Activated CD4-positive, alpha-beta T cell treated with anti-CD3 and anti-CD28 coated beads, Interleukin-2, amount 10 ng/mL, durations not matched to agents 24 days and 14 days (primary cell): ENCODE results near the gene WIPF1. TPM values are rescaled to one million over a fixed set of nuclear protein-coding genes. Genes with fewer than 3 reads are reported as not detected.

ENCODE experiments used
- DNase-seq: peaks from one replicate; pipeline ENCODE4 v3.0.0; 2022
- H3K27ac Mint-ChIP-seq: one replicate; pipeline ENCODE4 v1.8.0; 2022; ENCODE audit warnings: mild to moderate bottlenecking, mixed read lengths
- H3K27me3 Mint-ChIP-seq: one replicate; pipeline ENCODE4 v1.8.0; 2022; ENCODE audit warnings: mixed read lengths
- H3K36me3 Mint-ChIP-seq: one replicate; pipeline ENCODE4 v1.8.0; 2022; ENCODE audit warnings: low read depth, mild to moderate bottlenecking, mixed read lengths
- H3K4me1 Mint-ChIP-seq: one replicate; pipeline ENCODE4 v1.8.0; 2021; ENCODE audit warnings: mixed read lengths
- H3K4me3 Mint-ChIP-seq: one replicate; pipeline ENCODE4 v1.8.0; 2022; ENCODE audit warnings: mild to moderate bottlenecking, moderate library complexity, mixed read lengths
- H3K9me3 Mint-ChIP-seq: one replicate; pipeline ENCODE4 v1.8.0; 2021; ENCODE audit warnings: mixed read lengths
- intact Hi-C: fragments of 100-400 bp; cut with micrococcal nuclease; formaldehyde crosslinking; loops from one replicate; pipeline ENCODE4 v1.15.1; 2023
- total RNA-seq: library from RNA; stranded (reverse); gene quantifications from 2 replicates; pipeline ENCODE4 v1.2.3, GENCODE V29; 2022

The WIPF1 gene
- total RNA-seq, 1 donor from 2014 or later, result 280 TPM

DNA sequence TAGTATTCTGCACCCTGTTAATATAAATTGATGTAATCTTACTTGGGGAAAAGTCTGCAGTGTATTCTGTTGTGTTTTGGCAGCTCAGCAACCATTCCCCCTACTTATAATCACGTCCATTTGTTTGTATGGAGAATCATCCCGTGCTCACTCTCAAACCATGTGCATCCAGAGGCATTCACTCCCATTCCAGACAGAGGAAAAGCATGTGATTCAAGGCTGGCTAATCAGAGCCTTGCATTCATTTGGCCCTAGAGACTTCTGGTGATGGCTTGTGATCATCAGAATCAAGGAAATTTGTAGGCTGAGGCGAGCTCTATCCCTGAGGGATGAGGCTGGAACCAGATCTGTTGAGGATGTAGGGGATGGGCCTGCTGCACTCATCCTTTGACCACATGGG, 5.1 kb upstream of the WIPF1 start:
- Mint-ChIP-seq H3K9me3 (no peaks in the 10 kb centered on the region), H3K27me3 (no peaks in the 10 kb centered on the region), H3K27ac (peak overlapping the region; percentile 81), H3K36me3 (peaks cover 27% of the 10 kb centered on the region), H3K4me3 (no peak overlapping the region), H3K4me1 (peaks cover 76% of the 10 kb centered on the region)
- no peak for DNase-seq
- intact Hi-C loops, result loop anchor here (1.0 to 10.0 kb wide), 5 partner anchors 9 to 232 kb away; no protein-coding TSS in a partner anchor

DNA sequence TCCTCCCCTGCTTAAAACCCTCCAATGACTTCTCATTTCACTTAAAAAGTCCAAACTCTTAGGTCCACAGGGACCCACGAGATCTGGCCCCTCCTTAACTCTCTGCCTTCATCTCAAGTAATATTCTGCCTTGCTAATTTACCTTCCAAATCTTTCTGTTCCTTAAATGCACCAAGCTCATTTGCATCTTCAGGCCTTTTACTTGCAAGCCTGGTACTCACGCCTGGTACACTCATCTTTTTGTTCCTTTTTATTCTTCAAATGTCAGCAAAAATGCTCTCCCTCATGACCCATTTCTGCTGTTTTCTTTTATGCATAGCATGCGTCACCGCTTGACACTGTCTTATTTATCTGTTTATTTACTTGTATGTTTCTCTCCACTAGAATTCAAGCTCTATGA, 2.7 kb upstream of the WIPF1 start:
- peak overlapping the region; percentile 45 for H3K4me3 Mint-ChIP-seq
- intact Hi-C loops, result loop anchor here (10.0 kb wide), 1 partner anchor 234 kb away; no protein-coding TSS in a partner anchor
- H3K27ac Mint-ChIP-seq, result peak overlapping the region; percentile 94
- no peaks in the 10 kb centered on the region for H3K27me3 Mint-ChIP-seq
- no peak for DNase-seq
- peaks cover 59% of the 10 kb centered on the region for H3K4me1 Mint-ChIP-seq
- no peaks in the 10 kb centered on the region for H3K9me3 Mint-ChIP-seq
- H3K36me3 Mint-ChIP-seq, result peaks cover 31% of the 10 kb centered on the region

DNA sequence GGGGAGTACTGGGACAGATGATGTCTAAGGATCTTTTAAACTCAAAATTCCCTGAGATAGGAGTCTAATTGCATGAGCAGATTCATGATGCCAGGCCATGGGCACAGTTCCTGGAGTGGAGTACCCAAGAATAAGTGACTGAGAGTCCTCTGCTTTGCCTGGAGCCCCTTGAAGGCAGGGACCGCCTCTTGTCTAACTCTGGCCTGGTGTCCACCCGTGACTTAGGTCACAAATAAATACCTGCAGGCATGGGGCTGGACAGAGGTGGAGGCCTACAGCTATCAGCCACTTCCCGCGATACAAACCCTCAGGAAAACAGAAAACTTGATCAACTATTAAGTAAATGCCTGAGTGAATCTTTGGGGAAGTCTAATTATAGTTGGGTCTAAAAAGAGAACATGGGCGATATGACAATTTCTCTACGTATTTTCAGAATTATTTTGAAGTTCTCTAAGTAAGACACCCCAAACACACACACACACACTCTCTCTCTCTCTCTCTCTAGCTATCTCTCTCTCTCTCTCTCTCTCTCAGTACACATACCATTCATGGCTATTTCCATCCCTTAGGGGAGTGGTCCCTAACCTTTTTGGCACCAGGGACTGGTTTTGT, 1.8 kb upstream of the WIPF1 start:
- intact Hi-C loops, result loop anchor here (10.0 kb wide), 1 partner anchor 565 kb away; the partner anchor contains the start of gene ATF2
- peaks cover 55% of the 10 kb centered on the region for H3K4me1 Mint-ChIP-seq

DNA sequence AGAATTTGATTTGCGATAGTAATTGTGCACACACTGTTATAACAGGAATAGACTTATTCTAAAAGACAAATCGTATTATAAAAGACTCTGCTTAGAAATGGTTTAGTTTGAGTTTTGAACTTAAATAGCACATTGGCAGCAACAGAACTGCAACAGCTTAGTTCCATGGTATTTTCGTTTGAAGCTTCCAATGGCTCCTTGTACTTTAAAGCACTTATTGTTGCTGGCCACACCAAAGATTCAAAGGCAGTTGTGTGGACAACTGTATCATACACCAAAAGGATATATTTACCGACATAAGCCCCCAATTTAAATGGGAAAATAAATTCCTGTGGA, 627 bp downstream of the WIPF1 start:
- Mint-ChIP-seq H3K4me3 (peak overlapping the region; percentile 84), H3K4me1 (peaks cover 52% of the 10 kb centered on the region), H3K9me3 (no peaks in the 10 kb centered on the region), H3K36me3 (peaks cover 44% of the 10 kb centered on the region), H3K27ac (peak overlapping the region; percentile 94), H3K27me3 (no peaks in the 10 kb centered on the region)
- DNase-seq, result no peak
- intact Hi-C loops, result loop anchor here (1.0 to 10.0 kb wide), 5 partner anchors 11 to 568 kb away; partner anchors contain the start of genes ATF2 and GPR155

More for the DNA sequence above, 1.8 kb upstream of the WIPF1 start:
- no peak for DNase-seq
- no peaks in the 10 kb centered on the region for H3K9me3 Mint-ChIP-seq
- peaks cover 38% of the 10 kb centered on the region for H3K36me3 Mint-ChIP-seq
- H3K27me3 Mint-ChIP-seq, result no peaks in the 10 kb centered on the region
- peak overlapping the region; percentile 94 for H3K27ac Mint-ChIP-seq
- H3K4me3 Mint-ChIP-seq, result peak overlapping the region; percentile 84

DNA sequence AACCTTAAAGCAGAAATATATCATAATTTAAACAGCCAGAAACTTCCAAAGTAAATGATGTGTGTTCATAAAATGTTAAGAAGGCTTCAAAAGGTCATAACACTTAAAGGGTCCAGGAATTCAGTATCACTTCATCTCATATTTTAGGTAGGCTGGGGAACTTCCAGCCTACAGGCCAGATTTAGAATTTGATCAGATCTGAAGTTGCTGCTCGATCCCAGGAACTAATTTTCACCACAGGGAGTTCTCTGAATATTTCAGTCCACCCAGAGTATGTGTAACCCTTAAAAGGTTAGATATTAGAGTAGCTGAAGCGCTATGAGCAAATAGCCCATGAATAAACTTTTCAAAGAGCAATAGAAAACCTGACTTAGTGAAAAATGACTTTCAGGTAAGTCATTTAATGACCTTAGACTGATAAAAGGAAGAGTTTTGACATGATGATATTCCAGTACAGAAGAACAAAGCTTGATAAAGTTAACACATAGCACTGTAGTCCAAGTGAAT, 1.7 kb downstream of the WIPF1 start:
- Mint-ChIP-seq H3K27me3 (no peaks in the 10 kb centered on the region), H3K9me3 (peaks cover under 1% of the 10 kb centered on the region), H3K4me1 (peaks cover 53% of the 10 kb centered on the region)

GRCh38 chr2:174595116-174595809, 2.3 kb downstream of the WIPF1 start:
- no peaks in the 10 kb centered on the region for H3K27me3 Mint-ChIP-seq
- H3K27ac Mint-ChIP-seq, result peak overlapping the region; percentile 94
- H3K4me3 Mint-ChIP-seq, result peak overlapping the region; percentile 84
- no peak for DNase-seq
- H3K36me3 Mint-ChIP-seq, result peaks cover 51% of the 10 kb centered on the region
- peaks cover 54% of the 10 kb centered on the region for H3K4me1 Mint-ChIP-seq
- intact Hi-C loops, result loop anchor here (10.0 kb wide), 1 partner anchor 570 kb away; the partner anchor contains the start of gene ATF2
- peaks cover 3% of the 10 kb centered on the region for H3K9me3 Mint-ChIP-seq

More for the DNA sequence above, 1.7 kb downstream of the WIPF1 start:
- Mint-ChIP-seq H3K4me3 (peak overlapping the region; percentile 84), H3K36me3 (peaks cover 50% of the 10 kb centered on the region), H3K27ac (peak overlapping the region; percentile 94)
- DNase-seq, result peak; percentile 68
- intact Hi-C loops, result loop anchor here (1.0 to 10.0 kb wide), 5 partner anchors 21 to 569 kb away; partner anchors contain the start of genes ATF2 and GPR155

DNA sequence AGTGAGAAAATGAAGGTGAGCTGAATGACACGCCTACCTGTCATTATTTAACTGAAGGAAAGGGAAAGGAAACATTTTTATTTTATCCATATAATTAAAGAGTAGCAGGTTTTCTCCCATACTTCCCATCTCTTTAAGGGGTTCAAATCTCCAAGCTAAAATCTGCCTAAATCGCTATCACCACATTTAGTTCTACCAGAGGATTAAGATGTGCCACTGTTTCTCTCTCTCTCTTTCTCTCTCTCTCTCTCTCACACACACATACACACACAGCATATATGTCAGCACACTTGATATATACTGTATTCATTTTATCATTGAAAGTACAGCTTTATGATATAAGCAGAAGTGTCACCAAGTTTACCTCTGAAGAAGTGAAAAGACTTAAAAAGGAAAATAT, 3.1 kb downstream of the WIPF1 start:
- H3K27ac Mint-ChIP-seq, result peak overlapping the region; percentile 98

DNA sequence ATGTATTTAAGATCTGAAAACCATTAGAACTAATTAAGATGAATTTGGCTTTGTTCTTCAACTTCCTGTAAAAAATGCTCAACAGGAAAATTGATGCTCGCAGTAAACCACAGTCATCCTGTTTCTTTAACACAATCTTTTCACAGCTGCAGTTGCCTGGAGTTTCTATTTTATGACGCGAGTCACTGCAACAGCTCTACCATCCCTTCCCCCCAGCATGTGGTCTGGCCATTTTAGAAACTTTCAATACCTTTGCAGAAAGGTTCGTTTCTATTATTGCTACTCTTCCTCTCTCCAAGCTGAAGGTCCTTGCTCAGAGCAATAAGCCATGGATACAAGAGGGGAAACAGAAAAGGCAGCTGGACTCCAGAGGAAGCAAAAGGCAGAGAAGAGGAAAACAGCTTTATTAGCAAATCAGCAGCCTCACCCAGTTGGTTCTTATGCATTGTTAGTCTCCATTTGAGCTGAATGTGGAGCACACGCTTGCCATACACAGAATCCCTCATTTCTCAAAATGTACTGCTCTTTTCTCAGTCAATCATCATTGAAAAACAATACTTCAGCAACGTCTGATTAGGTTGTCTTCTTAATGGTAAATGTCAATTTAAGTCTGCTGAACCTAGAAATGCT, 3.9 kb downstream of the WIPF1 start:
- H3K36me3 Mint-ChIP-seq, result peaks cover 60% of the 10 kb centered on the region
- intact Hi-C loops, result loop anchor here (1.0 to 10.0 kb wide), 4 partner anchors 10 to 571 kb away; partner anchors contain the start of gene ATF2

More for the DNA sequence above, 3.1 kb downstream of the WIPF1 start:
- H3K4me1 Mint-ChIP-seq, result peaks cover 53% of the 10 kb centered on the region
- no peaks in the 10 kb centered on the region for H3K27me3 Mint-ChIP-seq
- peaks cover 3% of the 10 kb centered on the region for H3K9me3 Mint-ChIP-seq
- peak overlapping the region; percentile 86 for H3K4me3 Mint-ChIP-seq
- DNase-seq, result no peak
- H3K36me3 Mint-ChIP-seq, result peaks cover 53% of the 10 kb centered on the region
- intact Hi-C loops, result loop anchor here (10.0 kb wide), 1 partner anchor 570 kb away; the partner anchor contains the start of gene ATF2

GRCh38 chr2:174593041-174593440, 4.6 kb downstream of the WIPF1 start:
- H3K4me1 Mint-ChIP-seq, result peaks cover 55% of the 10 kb centered on the region
- peaks cover 65% of the 10 kb centered on the region for H3K36me3 Mint-ChIP-seq
- H3K9me3 Mint-ChIP-seq, result peaks cover 3% of the 10 kb centered on the region
- no peaks in the 10 kb centered on the region for H3K27me3 Mint-ChIP-seq
- intact Hi-C loops, result loop anchor here (1.0 to 10.0 kb wide), 4 partner anchors 10 to 572 kb away; partner anchors contain the start of gene ATF2
- H3K27ac Mint-ChIP-seq, result peak overlapping the region; percentile 98
- DNase-seq, result peak; percentile 28
- H3K4me3 Mint-ChIP-seq, result peak overlapping the region; percentile 86

More for the DNA sequence above, 3.9 kb downstream of the WIPF1 start:
- Mint-ChIP-seq H3K4me1 (peaks cover 53% of the 10 kb centered on the region), H3K27ac (peak overlapping the region; percentile 98), H3K27me3 (no peaks in the 10 kb centered on the region), H3K9me3 (peaks cover 3% of the 10 kb centered on the region), H3K4me3 (peak overlapping the region; percentile 86)
- DNase-seq, result peak; percentile 92

DNA sequence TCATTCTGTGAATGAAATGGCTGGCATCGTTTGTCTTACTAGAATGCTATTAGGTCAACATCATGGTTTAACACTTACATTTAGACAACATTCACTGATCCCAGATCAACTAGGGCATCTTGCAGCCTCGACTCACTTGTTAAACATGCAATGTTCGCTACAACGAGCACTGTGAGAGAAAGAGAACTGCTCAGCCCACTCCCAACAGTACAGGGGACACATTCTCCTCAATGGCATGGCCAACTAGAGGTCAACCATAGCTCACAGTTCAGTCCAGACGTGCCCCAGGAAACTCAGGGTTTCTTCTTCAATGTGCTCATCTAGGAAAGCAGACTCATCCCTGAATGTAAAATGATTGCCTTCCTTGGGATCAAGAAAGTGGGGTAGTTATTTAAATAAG, 5.9 kb downstream of the WIPF1 start:
- Mint-ChIP-seq H3K9me3 (peaks cover 3% of the 10 kb centered on the region), H3K27ac (peak overlapping the region; percentile 94), H3K27me3 (no peaks in the 10 kb centered on the region), H3K4me3 (peak overlapping the region; percentile 60), H3K4me1 (peaks cover 61% of the 10 kb centered on the region), H3K36me3 (peaks cover 62% of the 10 kb centered on the region)
- DNase-seq, result no peak
- intact Hi-C loops, result loop anchor here (2.0 to 10.0 kb wide), 3 partner anchors 13 to 573 kb away; partner anchors contain the start of gene ATF2

GRCh38 chr2:174590928-174591648, 6.5 kb downstream of the WIPF1 start:
- Mint-ChIP-seq H3K9me3 (peaks cover 3% of the 10 kb centered on the region), H3K27ac (peak overlapping the region; percentile 94), H3K4me1 (peaks cover 63% of the 10 kb centered on the region), H3K27me3 (no peaks in the 10 kb centered on the region), H3K4me3 (peak overlapping the region; percentile 79), H3K36me3 (peaks cover 58% of the 10 kb centered on the region)
- intact Hi-C loops, result loop anchor here (10.0 kb wide), 1 partner anchor 574 kb away; the partner anchor contains the start of gene ATF2
- DNase-seq, result peak; percentile 62

- Mint-ChIP-seq H3K9me3 (peaks cover 3% of the 10 kb centered on the region), H3K27me3 (no peaks in the 10 kb centered on the region), H3K4me1 (peaks cover 68% of the 10 kb centered on the region), H3K36me3 (peaks cover 54% of the 10 kb centered on the region), H3K27ac (peak overlapping the region; percentile 94), H3K4me3 (peak overlapping the region; percentile 47)
- intact Hi-C loops, result loop anchor here (10.0 kb wide), 1 partner anchor 574 kb away; the partner anchor contains the start of gene ATF2
- DNase-seq, result peak; percentile 56
Observed at GRCh38 chr2:174590346-174590745, 7.3 kb downstream of the WIPF1 start.

- intact Hi-C loops, result no loop called here
- H3K4me1 Mint-ChIP-seq, result peaks cover 72% of the 10 kb centered on the region
- H3K36me3 Mint-ChIP-seq, result peaks cover 57% of the 10 kb centered on the region
- peak overlapping the region; percentile 92 for H3K27ac Mint-ChIP-seq
- peak overlapping the region; percentile 42 for H3K4me3 Mint-ChIP-seq
- peaks cover 3% of the 10 kb centered on the region for H3K9me3 Mint-ChIP-seq
- no peaks in the 10 kb centered on the region for H3K27me3 Mint-ChIP-seq
- no peak for DNase-seq
Observed at GRCh38 chr2:174589334-174589733, 8.3 kb downstream of the WIPF1 start.
